Adipose tissue (tissue), 3 donors: ENCODE measurements around the gene IGLL5. TPM values are rescaled to one million over a fixed set of nuclear protein-coding genes. Genes with fewer than 3 reads are reported as not detected.

Experiments
- H3K27ac ChIP-seq: one replicate; pipeline ENCODE4 v1.5.1; 2013; ENCODE audit warnings: low read depth, low read length
- WGBS, 3 donors: extraction: QIAGEN DNeasy Blood & Tissue Kit; methylation state at CpG; one replicate each; pipeline ENCODE4 v1.1.7; 2013; 5-methylcytosine and 5-hydroxymethylcytosine counted together
- polyA plus RNA-seq, 3 donors: library from polyadenylated mRNA; stranded (reverse); fragments of 200-250 nt; gene quantifications; one replicate each; pipeline ENCODE4 v1.2.3, GENCODE V29; 2013
- donor health status: healthy with polysubstance abuse.
- donor health status: Bipolar disorder and iron deficiency.
- donor health status: healthy.

IGLL5 gene
- polyA plus RNA-seq, 3 donors, result 1.2 to 1.6 TPM; not detected in 1

DNA sequence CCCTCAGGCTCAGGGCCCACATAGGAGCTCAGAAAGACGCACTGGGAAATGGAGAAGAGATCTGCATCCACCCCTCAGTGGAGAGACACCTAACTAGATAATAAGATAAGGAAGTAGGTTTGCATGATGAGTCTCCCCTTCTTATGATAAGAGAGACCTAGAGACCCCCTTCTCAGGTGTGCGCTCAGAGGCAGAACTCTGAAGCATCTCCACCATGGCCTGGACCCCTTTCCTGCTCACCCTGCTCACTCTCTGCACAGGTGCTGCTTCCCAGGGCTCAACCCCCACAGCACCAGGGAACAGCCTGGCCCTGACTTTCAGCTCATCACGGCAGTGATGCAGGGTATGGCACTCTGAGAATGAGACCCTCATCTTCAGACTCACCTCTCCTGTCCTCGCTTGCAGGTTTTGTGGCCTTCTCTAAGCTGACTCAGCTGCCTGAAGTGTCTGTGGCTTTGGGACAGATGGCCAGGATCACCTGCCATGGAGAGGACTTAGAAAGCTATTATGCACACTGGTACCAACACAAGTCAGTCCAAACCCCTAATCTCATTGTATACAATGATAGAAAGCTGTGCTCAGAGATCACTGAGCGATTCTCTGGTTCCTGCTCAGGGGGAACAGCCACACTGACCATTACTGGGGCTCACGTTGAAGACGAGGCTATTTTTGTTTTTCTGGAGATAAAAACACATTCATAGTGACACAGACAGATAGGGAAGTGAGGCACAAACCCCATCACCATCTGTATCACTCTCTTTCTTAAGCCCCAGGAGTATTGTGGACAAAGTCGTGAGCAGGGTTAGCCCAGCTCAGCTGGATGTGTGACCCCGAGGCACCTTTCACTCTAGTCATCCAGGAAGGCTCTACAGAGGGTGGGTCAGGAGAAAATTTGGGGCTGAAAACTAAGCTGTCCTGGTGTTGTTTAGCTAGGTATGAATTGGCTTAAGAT lies 29.7 kb upstream of the IGLL5 start:
- H3K27ac ChIP-seq, result no peak overlapping the region
- WGBS, 3 donors, result 74 to 88% (median 85%) methylated on average over 9 of the region's 9 CpGs

DNA sequence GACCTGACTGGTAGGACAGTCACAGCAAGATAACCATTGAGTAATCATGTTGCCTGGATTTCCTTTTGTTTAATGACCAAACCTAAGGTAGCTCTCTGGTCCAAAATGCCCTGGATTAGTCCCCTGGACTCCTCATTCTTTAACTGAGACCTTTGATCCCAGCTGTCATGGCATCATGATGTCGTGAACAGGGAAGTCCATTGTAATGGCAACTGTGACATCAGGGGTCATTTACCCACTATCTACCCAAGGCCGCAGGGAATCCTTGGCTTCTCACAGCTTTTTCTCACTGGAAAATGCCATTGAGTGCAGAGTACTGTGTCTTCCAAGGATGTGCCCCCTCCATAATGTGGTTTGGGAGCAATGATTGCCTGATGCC lies 29.1 kb upstream of the IGLL5 start:
- no peak overlapping the region for H3K27ac ChIP-seq
- 53 to 90% (median 87%) methylated on average over 2 of the region's 2 CpGs for WGBS, 3 donors

DNA sequence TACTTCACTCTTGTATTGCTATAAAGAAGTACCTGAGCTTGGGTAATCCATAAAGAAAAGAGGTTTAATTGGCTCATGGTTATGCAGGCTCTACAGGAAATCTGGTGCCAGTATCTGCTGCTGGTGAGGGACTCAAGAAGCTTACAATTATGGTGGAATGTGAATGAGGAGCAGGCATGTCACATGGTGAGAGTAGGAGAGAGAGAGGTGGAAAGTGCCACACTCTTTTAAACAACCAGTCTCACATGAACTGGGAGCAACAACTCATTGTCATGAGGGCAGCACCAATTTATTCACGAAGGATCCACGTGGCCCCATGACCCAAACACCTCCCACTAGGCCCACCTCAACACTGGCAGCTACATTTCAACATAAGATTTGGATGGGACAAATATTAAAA lies 24.6 kb upstream of the IGLL5 start:
- no peak overlapping the region for H3K27ac ChIP-seq
- 74 to 97% (median 82%) methylated on average over 2 of the region's 2 CpGs for WGBS, 3 donors

DNA sequence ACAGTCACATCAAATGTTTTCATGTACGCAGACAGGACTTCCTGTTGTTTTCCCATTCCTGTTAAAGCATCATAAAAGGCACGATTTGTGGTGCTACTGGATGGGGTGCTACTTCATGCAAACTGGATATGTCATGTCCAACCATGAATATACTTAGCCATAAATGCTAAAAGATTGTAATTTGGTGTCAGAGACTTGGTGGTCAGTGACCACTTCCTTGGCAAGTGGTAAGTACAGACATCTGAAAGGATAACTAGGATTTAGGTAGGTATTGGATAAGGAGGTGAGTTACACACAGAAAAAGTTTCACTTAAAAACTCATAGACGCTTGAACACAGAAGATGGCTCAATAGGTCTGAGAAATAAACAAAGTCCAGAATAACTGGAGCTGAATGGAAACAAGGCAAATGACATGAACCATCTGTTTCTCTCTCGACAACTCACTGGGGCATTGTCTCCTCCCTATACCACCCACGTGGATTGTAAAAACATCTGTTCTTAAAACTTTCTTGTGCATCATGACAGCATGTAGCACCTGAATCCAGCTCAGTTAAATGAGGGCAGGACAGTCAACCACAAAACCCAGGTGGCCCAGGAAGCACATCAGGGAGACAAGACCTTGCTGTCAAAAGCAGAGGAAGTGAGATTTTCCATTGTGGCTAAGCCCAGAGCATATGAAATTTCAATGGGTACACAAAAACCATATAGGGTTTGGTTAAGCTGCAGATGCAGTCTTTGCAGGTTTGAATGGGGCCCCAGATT lies 22.1 kb upstream of the IGLL5 start:
- H3K27ac ChIP-seq, result no peak overlapping the region
- WGBS, 3 donors, result 43 to 50% (median 47%) methylated on average over 5 of the region's 5 CpGs

DNA sequence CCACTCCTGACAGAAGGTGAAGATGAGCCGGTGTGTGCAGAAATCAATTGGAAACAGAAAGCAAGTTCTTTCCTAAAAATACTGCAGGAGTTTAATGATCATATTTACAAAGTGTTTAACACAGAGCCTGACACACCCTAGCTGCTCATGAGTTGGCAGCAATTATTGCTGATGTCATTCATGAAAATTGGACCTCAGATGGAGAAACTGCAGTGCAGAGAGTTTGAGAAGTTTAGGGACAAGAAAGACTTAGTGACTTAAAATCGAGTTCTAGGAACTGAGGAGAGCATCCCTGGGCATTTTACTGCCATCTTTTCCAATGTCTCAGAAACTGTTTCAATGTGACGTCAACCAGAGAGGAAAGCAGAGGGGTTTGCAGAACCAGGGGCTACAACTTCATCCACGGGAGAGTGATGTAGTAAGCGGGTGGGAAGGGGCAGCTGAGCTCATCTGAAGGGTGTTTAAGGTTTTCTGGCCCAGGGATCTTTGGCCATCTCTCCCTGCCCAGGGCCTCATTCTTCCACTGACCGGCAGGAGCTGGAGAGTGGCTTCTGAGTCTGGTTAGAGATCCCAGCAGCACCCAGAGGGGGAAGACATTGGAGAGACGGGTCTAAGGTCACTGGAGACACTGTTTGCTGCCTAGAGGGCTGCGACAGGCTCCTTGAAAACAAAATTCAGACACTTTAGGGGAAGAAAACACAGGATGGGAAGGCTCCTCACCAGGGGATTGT lies 21.1 kb upstream of the IGLL5 start:
- 44 to 60% (median 48%) methylated on average over 8 of the region's 8 CpGs for WGBS, 3 donors
- H3K27ac ChIP-seq, result no peak overlapping the region

DNA sequence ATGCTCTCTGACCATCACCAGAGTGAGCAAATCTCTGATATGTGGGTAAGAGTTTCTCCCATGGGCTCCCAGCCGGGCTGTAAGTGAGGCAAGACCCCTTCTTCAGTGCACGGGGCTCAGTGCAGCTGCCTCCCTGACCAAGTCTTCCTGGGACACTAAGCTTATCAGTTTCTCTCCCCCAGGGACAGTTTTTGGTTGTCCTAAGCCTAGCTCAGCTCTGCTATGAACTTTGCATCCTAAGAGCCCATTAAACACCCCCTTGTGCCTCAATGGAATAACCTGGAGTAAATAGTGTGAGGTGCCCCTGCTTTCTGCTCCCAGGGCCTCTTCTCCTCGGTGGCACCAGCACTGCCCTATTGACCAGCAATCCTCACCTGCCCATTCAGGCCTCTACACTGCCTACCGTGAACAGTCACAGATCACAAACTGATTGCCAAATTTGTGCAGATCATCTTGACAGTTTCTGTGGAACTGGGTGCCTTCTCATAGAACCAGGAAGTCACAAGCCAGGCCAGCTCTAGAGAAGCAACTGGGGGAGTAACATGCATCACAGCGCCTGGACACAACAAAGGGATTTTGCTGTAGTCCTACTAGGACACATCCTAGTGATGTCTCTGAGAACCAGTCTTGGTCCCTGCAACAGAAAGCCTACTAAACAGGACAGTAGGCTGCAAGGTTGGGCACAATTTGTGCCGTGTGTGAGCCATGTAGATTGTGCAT lies 19.5 kb upstream of the IGLL5 start:
- WGBS, 3 donors, result 72 to 85% (median 80%) methylated on average over 6 of the region's 6 CpGs
- H3K27ac ChIP-seq, result no peak overlapping the region

DNA sequence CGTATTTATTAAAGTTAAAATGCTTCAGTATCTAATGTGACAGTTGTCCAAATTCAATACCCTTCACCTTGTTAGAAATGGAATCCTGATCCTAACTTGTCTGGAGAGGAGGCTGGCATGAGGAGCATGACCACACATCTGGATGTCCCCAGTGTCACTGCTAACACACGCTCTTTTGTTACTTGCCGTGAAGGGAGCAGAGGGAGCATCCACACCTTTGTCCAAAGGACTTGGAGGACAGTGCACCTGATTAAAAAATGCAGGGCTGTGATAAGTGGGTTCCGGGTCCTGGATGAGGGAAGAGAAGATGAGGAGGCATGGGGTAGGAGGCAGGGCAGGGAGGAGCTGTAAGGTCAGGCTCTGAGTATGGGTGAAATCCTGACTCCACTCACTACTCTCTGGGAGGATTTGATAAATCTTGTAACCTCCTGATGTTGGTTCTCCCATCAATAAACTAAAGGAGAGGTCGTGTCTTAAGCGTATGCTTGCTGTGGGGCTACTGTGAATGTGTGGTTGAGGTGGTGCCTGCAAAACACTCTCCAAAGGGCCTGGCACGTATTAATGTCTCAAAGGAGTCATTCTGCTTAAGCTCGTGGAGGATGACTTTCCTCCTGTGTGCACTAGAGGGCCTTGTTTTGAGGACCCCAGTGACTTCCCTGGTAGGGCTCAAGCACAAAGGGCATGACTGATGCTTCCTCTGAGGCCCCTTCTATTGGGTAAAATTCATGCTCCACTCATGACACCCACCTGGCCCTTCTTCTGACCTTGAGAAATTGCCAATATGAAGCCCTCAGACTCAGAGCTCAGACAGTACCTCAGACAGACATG lies 16.8 kb upstream of the IGLL5 start:
- no peak overlapping the region for H3K27ac ChIP-seq
- WGBS, 3 donors, result 60 to 74% (median 69%) methylated on average over 8 of the region's 8 CpGs

DNA sequence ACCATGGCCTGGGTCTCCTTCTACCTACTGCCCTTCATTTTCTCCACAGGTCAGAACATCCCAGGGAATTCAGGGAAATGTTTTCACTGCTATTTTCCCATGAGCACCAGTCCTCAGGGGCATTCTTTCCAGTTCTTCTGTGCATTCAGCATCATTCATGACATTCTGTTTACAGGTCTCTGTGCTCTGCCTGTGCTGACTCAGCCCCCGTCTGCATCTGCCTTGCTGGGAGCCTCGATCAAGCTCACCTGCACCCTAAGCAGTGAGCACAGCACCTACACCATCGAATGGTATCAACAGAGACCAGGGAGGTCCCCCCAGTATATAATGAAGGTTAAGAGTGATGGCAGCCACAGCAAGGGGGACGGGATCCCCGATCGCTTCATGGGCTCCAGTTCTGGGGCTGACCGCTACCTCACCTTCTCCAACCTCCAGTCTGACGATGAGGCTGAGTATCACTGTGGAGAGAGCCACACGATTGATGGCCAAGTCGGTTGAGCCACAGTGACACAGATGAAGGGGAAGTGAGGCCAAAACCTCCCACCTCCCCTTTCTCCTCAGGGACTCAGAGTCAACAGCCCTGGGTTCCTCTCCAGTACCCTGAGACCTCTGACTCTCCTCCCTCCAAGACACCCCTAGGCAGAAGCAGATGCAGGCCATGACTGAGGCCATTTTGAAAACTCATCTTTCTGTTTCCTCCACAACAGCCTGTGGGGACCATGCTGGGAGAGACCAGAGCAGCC lies 15.9 kb upstream of the IGLL5 start:
- no peak overlapping the region for H3K27ac ChIP-seq
- 83 to 87% (median 84%) methylated on average over 10 of the region's 10 CpGs for WGBS, 3 donors

DNA sequence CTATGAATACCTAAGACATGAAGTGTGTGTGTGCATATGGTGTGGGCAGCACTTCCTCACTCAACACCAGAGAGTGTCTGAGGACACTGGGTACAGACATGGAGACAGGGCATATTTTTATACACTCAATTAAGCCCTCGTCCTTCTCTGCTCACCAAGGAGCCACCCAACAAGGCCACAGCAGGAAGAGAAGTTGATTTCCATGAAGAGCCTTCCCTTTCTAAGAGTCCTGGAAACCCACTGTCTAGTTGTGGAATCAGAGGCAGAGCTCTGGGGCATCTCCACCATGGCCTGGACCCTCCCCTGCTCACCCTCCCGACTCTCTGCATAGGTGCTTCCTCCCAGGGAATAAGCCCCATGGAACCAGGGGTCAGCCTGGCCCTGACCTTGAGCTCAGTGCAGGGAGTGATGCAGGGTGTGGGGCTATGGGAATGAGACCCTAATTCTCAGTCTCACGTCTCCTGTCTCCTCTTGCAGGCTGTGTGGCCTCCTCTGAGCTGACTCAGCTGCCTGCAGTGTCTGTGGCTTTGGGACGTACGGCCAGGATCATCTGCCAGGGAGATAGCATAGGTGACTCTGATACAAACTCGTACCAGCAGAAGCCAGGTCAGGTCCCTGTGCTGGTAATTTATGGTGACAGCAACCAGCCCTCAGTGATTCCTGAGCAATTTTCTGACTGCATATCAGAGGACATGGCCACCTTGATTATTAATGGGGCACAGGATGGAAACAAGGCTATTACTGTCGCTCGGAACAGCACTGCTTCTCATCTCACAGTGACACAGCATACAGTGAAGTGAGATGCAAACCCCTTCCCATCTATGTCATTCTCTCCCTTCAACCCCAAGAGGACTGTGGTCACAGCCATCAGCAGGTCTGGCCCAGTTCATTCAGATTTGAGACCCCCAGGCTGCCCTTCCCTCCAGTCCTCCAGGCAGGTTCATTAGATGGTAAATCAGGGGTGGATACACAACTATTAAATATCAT lies 14.6 kb upstream of the IGLL5 start:
- 62 to 81% (median 80%) methylated on average over 8 of the region's 8 CpGs for WGBS, 3 donors
- H3K27ac ChIP-seq, result no peak overlapping the region

DNA sequence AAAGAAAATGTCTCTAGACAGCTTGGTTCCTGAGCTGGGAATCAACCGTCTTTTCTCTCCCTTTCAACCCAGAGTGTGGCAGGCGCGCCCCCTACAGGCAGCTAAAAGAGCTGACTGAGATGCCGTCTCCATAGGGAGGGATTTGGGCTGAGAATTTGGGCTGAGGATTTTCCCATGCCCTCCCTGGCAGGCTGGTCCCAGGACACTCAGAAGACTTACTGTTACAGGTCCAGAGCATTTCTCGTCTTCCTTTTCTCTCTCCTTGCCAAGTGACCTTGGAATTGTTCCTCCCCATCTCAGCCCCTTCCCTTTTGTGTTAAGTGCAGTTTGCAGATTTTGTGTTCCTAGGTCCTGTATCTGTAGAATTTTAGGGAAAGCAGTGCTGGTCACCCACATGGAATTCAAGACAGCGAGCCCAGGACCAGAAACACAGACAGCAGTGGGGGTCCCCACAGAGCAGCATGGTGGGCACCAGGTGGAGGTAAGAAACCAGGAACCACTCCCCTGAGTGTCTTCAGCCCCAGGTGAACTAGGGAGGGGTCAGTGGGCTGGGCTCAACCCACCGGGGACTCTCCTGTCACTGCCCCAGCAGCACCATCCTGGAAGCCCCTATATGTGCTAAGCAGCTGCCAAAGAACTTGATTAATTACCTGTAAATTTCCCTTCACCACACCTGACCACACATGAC lies 9.9 kb upstream of the IGLL5 start:
- 12 to 18% (median 14%) methylated on average over 7 of the region's 7 CpGs for WGBS, 3 donors
- no peak overlapping the region for H3K27ac ChIP-seq

DNA sequence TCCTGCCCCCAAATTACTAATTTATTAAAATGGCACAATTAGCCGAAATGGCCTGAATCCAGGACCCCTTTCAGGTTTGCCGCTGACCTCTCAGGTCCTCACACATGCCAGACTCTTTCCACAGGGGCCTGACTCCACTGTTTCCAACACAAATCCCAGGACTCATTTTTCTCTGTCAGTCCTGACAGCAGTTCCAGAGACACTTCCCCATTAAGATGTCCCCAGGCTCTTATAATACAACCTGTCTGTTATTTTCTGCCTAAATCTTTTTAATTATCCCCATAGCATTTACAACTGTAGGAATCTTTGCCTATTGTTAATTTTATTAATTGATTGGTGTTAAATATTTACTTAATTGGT lies 9.4 kb upstream of the IGLL5 start:
- 35 to 72% (median 69%) methylated on average over 2 of the region's 2 CpGs for WGBS, 3 donors
- no peak overlapping the region for H3K27ac ChIP-seq

DNA sequence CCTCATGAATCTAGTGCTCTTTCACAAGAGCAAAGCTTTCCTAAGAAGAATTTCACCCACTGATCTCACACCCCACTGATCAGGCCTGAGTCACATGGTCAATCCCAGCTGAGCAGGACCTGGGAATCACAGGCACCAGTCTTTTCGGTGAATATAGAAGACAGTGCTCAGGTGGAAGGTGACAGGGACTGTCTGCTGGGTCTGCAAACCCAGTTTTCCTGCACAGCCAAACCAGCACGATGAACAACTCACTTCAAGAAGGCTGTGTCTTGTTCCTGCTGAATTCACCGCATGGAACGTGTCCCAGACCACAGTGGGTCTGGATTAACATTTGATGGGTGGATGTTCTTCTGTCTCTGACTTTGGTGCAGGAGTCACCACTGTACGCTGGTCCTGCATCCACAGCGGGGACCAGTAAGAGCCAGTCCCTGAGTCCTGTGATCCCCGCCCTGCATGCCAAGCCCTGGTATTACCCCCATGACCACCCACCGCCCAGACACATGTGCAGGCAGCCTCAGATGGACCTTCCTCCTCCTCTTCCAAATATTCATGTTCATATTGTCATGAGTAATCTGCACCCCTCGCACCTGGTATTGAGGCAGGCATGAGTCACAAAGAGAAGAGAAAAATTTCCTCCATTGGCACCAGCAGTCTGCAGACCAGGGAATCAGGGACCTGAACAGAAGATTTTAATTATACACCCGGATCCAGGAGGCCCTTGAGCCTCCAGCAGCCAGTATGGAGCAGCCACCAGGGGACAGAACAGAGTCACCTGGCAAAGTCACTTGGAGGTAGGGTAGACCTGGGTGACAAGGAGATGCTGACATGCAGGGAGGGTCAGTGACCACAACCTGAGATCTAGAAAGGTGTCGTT lies 8.6 kb upstream of the IGLL5 start:
- H3K27ac ChIP-seq, result no peak overlapping the region
- WGBS, 3 donors, result 73 to 90% (median 83%) methylated on average over 11 of the region's 11 CpGs

DNA sequence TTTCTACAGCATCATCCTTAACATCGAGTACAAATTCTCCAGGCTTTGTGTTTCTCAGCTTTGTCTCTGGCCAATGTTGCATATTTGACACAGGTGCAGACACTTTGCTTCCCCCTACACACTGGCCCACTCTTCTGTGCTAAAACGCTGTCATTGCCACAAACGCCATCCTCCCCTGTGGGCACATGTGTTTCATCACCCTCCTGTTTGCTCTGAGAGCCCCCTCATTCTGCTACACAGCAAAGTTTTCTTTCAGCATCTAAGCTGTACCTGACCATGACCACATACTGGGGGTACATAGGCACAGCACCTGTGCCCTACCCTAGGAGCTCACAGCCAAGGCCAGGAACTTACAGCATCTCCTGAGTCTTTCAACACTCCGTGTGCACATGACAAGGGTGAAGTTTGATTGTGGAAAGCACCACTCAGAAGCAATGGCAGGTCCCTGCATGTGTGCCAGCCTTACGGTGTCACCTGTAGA lies 7.9 kb upstream of the IGLL5 start:
- 54 to 67% (median 59%) methylated on average over 5 of the region's 5 CpGs for WGBS, 3 donors
- H3K27ac ChIP-seq, result no peak overlapping the region

DNA sequence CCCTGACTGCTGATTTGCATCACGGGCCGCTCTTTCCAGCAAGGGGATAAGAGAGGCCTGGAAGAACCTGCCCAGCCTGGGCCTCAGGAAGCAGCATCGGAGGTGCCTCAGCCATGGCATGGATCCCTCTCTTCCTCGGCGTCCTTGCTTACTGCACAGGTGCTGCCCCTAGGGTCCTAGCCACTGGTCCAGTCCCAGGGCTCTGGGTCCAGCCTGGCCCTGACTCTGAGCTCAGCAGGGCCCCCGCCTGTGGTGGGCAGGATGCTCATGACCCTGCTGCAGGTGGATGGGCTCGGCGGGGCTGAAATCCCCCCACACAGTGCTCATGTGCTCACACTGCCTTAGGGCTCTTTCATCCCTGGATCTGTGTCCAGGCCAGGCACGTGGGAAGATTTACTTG lies 7.0 kb upstream of the IGLL5 start:
- no peak overlapping the region for H3K27ac ChIP-seq
- 68 to 81% (median 79%) methylated on average over 9 of the region's 9 CpGs for WGBS, 3 donors
